H1 (cell line): ENCODE results near the gene OR51B4. TPM values are rescaled to one million over a fixed set of nuclear protein-coding genes. Genes with fewer than 3 reads are reported as not detected.

Experiments
- CHD7 ChIP-seq: fragments of 300-600 bp; sonication (generic); IDR thresholded peaks from 2 replicates; pipeline ENCODE4 v1.7.1; 2012; ENCODE audit warnings: low read length, moderate library complexity, mild to moderate bottlenecking, inconsistent platforms; ENCODE audit not compliant: insufficient replicate concordance
- CREB1 ChIP-seq: IDR thresholded peaks from 2 replicates; pipeline ENCODE4 v1.6.1; 2012; ENCODE audit warnings: inconsistent platforms
- EZH2 ChIP-seq: fragments of 200-600 bp; sonication (generic); IDR thresholded peaks from 2 replicates; pipeline ENCODE4 v1.7.1; 2012; ENCODE audit warnings: low read depth, mild to moderate bottlenecking, moderate library complexity, low read length, inconsistent platforms; ENCODE audit not compliant: severe bottlenecking
- ZNF274 ChIP-seq: IDR thresholded peaks from 2 replicates; pipeline ENCODE4 v1.7.0; 2012; ENCODE audit warnings: low read length, borderline replicate concordance; ENCODE audit errors: extremely low read depth
- polyA plus RNA-seq, 7 experiments: library from polyadenylated mRNA; depleted of rRNA in 3 of 7; stranded (reverse) in 5 of 7; unstranded in 2 of 7; fragments of >200 nt in 5 of 7; fragments of 200-250 nt in 2 of 7; gene quantifications; 1 replicate in 5 of 7; 2 replicates in 1 of 7; 4 replicates in 1 of 7; pipeline versions ENCODE4 v1.2.1 to v1.2.3, GENCODE V29; 2011 to 2013; ENCODE audit warnings: missing spikeins in 2 of 7, mixed read lengths in 2 of 7
- total RNA-seq: library from RNA; stranded (reverse); fragmentation: NEBNext Ultra II Directional; extraction: Animal tissue kit (Norgen Biotek cat#: 25700); gene quantifications from 2 replicates; pipeline ENCODE4 v1.2.1, GENCODE V29; 2021

The OR51B4 gene
- total and polyA plus RNA-seq, 2 of the 8 experiments (the other 6 are each of a cell fraction or from before 2014, with no cell fraction given) = not detected

GRCh38 chr11:5324197-5324596 lies 22.5 kb upstream of the OR51B4 start, which contains the start of gene OR51B2 (continued):
- no peak for TF ChIP-seq CHD7
- no peak for TF ChIP-seq CREB1
- TF ChIP-seq EZH2 = no peak
- TF ChIP-seq ZNF274 = no peak
